Measurements from ENCODE around the gene SLAIN2. TPM values are rescaled to one million over a fixed set of nuclear protein-coding genes. Genes with fewer than 3 reads are reported as not detected.

Gene SLAIN2
- total RNA-seq, 1 experiment from 2014 or later, result 30.8 TPM

DNA sequence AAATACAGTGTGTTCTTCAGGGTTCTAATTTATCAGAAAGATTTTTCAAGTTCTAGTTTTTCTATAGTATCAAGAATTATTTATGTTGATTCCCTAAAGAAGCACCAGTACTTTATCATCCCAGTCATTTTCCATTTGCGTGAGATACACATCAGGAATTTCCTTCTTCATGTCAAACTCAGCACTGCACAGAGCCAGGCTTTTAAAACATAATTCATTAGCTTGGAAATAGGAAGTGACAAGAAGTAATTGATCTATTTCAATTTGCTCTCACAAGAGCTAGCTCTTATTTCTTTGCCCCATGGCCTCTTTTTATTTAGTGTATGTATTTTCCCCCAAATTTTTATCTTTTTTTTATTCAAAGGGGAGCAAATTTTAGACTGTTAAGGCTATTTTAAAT lies 128.8 kb downstream of the SLAIN2 start:
- Histone ChIP-seq H3K4me2 (ENCODE audit: insufficient read depth, insufficient read length, low read length) (no peak overlapping the region), H3K23me2 (ENCODE audit: insufficient read length, low read depth, low read length, poor library complexity, severe bottlenecking) (peaks cover 3% of the 10 kb centered on the region), H3T11ph (ENCODE audit: low read length) (no peak overlapping the region), H3K23ac (ENCODE audit: insufficient read length, low read depth, low read length) (no peak overlapping the region), H2BK20ac (ENCODE audit: low read depth, low read length, poor library complexity, severe bottlenecking) (no peak overlapping the region), H3K27ac (ENCODE audit: insufficient read length, low read depth, low read length) (no peak overlapping the region), H3K4me1 (ENCODE audit: insufficient read depth, low read length) (no peaks in the 10 kb centered on the region; the same call in 1 of the 2 replicates), H4K91ac (ENCODE audit: insufficient read length, low read depth, low read length) (no peak overlapping the region), H2AFZ (ENCODE audit: low read length) (no peak overlapping the region), H3K9me3 (ENCODE audit: control insufficient read depth, low read depth, low read length) (no peaks in the 10 kb centered on the region), H2BK12ac (ENCODE audit: insufficient read length, low read depth, low read length) (no peak overlapping the region), H2AK5ac (ENCODE audit: insufficient read length, low read length) (no peak overlapping the region), H4K8ac (replicated peaks; ENCODE audit: insufficient read length, low read depth, low read length) (no peak overlapping the region), H4K5ac (ENCODE audit: insufficient read length, low read depth, low read length) (no peak overlapping the region), H2BK5ac (ENCODE audit: insufficient read length, low read length) (no peak overlapping the region), H3K4ac (ENCODE audit: low read depth, low read length) (no peak overlapping the region), H3K56ac (ENCODE audit: insufficient read length, low read depth, low read length) (no peak overlapping the region), H2BK15ac (ENCODE audit: low read depth, low read length) (no peak overlapping the region), H3K27me3 (ENCODE audit: insufficient read depth, low read length) (no peaks in the 10 kb centered on the region), H3K79me2 (ENCODE audit: insufficient read depth, low read length) (no peaks in the 10 kb centered on the region), H3K79me1 (ENCODE audit: insufficient read depth, low read depth, low read length, poor library complexity, severe bottlenecking) (no peaks in the 10 kb centered on the region), H3K18ac (ENCODE audit: insufficient read length, low read depth, low read length) (no peak overlapping the region), H4K20me1 (ENCODE audit: control insufficient read depth, insufficient read depth, insufficient read length) (no peaks in the 10 kb centered on the region), H3K9ac (ENCODE audit: extremely low read depth, insufficient read length, low read length) (no peak overlapping the region), H3K14ac (ENCODE audit: insufficient read depth, low read length) (no peak overlapping the region), H2BK120ac (ENCODE audit: low read depth, low read length, poor library complexity, severe bottlenecking) (no peak overlapping the region)
- no peak overlapping the region for H3K27ac Mint-ChIP-seq
- H3K9me3 Mint-ChIP-seq, result no peaks in the 10 kb centered on the region; a peak in 1 of 5 replicates
- TF ChIP-seq, protein P1, sequence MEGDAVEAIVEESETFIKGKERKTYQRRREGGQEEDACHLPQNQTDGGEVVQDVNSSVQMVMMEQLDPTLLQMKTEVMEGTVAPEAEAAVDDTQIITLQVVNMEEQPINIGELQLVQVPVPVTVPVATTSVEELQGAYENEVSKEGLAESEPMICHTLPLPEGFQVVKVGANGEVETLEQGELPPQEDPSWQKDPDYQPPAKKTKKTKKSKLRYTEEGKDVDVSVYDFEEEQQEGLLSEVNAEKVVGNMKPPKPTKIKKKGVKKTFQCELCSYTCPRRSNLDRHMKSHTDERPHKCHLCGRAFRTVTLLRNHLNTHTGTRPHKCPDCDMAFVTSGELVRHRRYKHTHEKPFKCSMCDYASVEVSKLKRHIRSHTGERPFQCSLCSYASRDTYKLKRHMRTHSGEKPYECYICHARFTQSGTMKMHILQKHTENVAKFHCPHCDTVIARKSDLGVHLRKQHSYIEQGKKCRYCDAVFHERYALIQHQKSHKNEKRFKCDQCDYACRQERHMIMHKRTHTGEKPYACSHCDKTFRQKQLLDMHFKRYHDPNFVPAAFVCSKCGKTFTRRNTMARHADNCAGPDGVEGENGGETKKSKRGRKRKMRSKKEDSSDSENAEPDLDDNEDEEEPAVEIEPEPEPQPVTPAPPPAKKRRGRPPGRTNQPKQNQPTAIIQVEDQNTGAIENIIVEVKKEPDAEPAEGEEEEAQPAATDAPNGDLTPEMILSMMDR (conservative IDR thresholded peaks at IDR 0.05), result no peak
- DNase-seq, result no peak
- H3K4me3 Mint-ChIP-seq, result no peak overlapping the region
- no peaks in the 10 kb centered on the region; the same call in 1 of the 2 replicates for H3K27me3 Mint-ChIP-seq (ENCODE audit: low read depth)
- H3K36me3 Mint-ChIP-seq (ENCODE audit: insufficient read depth in 1 of 3, low read depth in 3 of 3), result no peaks in the 10 kb centered on the region
- WGBS (ENCODE audit: extremely low coverage, insufficient read length, low lambda C conversion rate), result no CpG with 5 or more reads among the region's 1 CpG
- peaks cover 4 to 6% of the 10 kb centered on the region in 2 experiments for H3K4me1 Mint-ChIP-seq

Data from H9 (cell line).